Neural cell (in vitro differentiated cells): Measurements from ENCODE around the gene GABPB1. TPM values are rescaled to one million over a fixed set of nuclear protein-coding genes. Genes with fewer than 3 reads are reported as not detected.
"Not testable (repeated sequence)": the region's sequence is repeated elsewhere in the genome, so short reads cannot be mapped to it uniquely, and the experiment has no call there.

Experiments used
- H2AFZ ChIP-seq: fragments of 200-600, 300-800 bp; sonication (generic), shearing (Covaris generic); 2 replicates; pipeline ENCODE4 v1.6.0; 2014; ENCODE audit warnings: low read depth, mild to moderate bottlenecking, antibody characterized with exemption, low read length, moderate library complexity
- H3F3A ChIP-seq: fragments of 200-600 bp; shearing (Covaris generic); 2 replicates; pipeline ENCODE4 v1.6.1; 2016; ENCODE audit warnings: mild to moderate bottlenecking, moderate library complexity, mixed read lengths, antibody characterized with exemption, low read length; ENCODE audit not compliant: insufficient read depth, poor library complexity, severe bottlenecking
- H3K27ac ChIP-seq: fragments of 200-600, 300-800 bp; sonication (generic), shearing (Covaris generic); 2 replicates; pipeline ENCODE4 v1.5.1; 2014; ENCODE audit warnings: mild to moderate bottlenecking, low read length, moderate library complexity
- H3K27me3 ChIP-seq: fragments of 300-800, 200-600 bp; sonication (generic), shearing (Covaris generic); 2 replicates; pipeline ENCODE4 v1.6.0; 2014; ENCODE audit warnings: mild to moderate bottlenecking, low read depth, low read length, moderate library complexity; ENCODE audit not compliant: insufficient read depth
- H3K36me3 ChIP-seq: fragments of 300-800, 200-600 bp; sonication (generic), shearing (Covaris generic); 2 replicates; pipeline ENCODE4 v1.5.1; 2014; ENCODE audit warnings: mild to moderate bottlenecking, antibody characterized with exemption, low read length, moderate library complexity; ENCODE audit not compliant: insufficient read depth
- H3K4me2 ChIP-seq: fragments of 300-800, 200-600 bp; sonication (generic), shearing (Covaris generic); 2 replicates; pipeline ENCODE4 v1.6.0; 2014; ENCODE audit warnings: mild to moderate bottlenecking, low read length
- H3K4me3 ChIP-seq: fragments of 300-800, 200-600 bp; sonication (generic), shearing (Covaris generic); 2 replicates; pipeline ENCODE4 v1.5.1; 2014; ENCODE audit warnings: mild to moderate bottlenecking, low read length, moderate library complexity
- H3K79me2 ChIP-seq: fragments of 200-600 bp; shearing (Covaris generic); replicated peaks from 2 replicates; pipeline ENCODE4 v1.6.0; 2014; ENCODE audit warnings: mild to moderate bottlenecking, low read length, moderate library complexity; ENCODE audit not compliant: insufficient read depth
- H3K9ac ChIP-seq: fragments of 300-800, 200-600 bp; sonication (generic), shearing (Covaris generic); 2 replicates; pipeline ENCODE4 v1.6.1; 2016; ENCODE audit warnings: mild to moderate bottlenecking, low read length, mixed read lengths
- H3K9me2 ChIP-seq: fragments of 200-600 bp; shearing (Covaris generic); 2 replicates; pipeline ENCODE4 v1.6.1; 2016; ENCODE audit warnings: mild to moderate bottlenecking, low read length, mixed read lengths; ENCODE audit not compliant: insufficient read depth
- H3K9me3 ChIP-seq: fragments of 200-600, 300-800 bp; sonication (generic), shearing (Covaris generic); 2 replicates; pipeline ENCODE4 v1.6.1; 2016; ENCODE audit warnings: mild to moderate bottlenecking, mixed run types, low read length, moderate library complexity, mixed read lengths
- H4K20me1 ChIP-seq: fragments of 200-600 bp; shearing (Covaris generic); 2 replicates; pipeline ENCODE4 v1.6.1; 2016; ENCODE audit warnings: mild to moderate bottlenecking, mixed run types; ENCODE audit not compliant: insufficient read depth
- EP300 ChIP-seq: fragments of 450-650 bp; conservative IDR thresholded peaks from 2 replicates; pipeline ENCODE4 v1.6.1; 2014; ENCODE audit warnings: antibody characterized with exemption, mild to moderate bottlenecking, moderate library complexity; ENCODE audit not compliant: poor library complexity, severe bottlenecking
- EZH2 ChIP-seq: fragments of 200-600, 300-800 bp; shearing (Covaris generic), sonication (generic); IDR thresholded peaks from 2 replicates; pipeline ENCODE4 v1.6.1; 2014; ENCODE audit warnings: antibody characterized with exemption, low read length, borderline replicate concordance, mild to moderate bottlenecking; ENCODE audit not compliant: insufficient read depth, poor library complexity, severe bottlenecking
- MXI1 ChIP-seq: fragments of 450-650 bp; conservative IDR thresholded peaks from 2 replicates; pipeline ENCODE4 v1.6.1; 2014; ENCODE audit warnings: antibody characterized with exemption, mild to moderate bottlenecking; ENCODE audit not compliant: poor library complexity, severe bottlenecking
- POLR2AphosphoS5 ChIP-seq: IDR thresholded peaks from 2 replicates; pipeline ENCODE4 v1.6.1; 2012
- RAD21 ChIP-seq: fragments of 450-650 bp; conservative IDR thresholded peaks from 2 replicates; pipeline ENCODE4 v1.6.1; 2014; ENCODE audit warnings: antibody characterized with exemption, mild to moderate bottlenecking, moderate library complexity
- REST ChIP-seq: IDR thresholded peaks from 2 replicates; pipeline ENCODE4 v1.6.1; 2012; ENCODE audit warnings: borderline replicate concordance
- SMC3 ChIP-seq: fragments of 450-650 bp; conservative IDR thresholded peaks from 2 replicates; pipeline ENCODE4 v1.6.1; 2014; ENCODE audit warnings: antibody characterized with exemption, mild to moderate bottlenecking, moderate library complexity; ENCODE audit not compliant: poor library complexity
- TAF1 ChIP-seq: IDR thresholded peaks from 2 replicates; pipeline ENCODE4 v1.6.1; 2012; ENCODE audit warnings: low read depth
- polyA plus RNA-seq: library from polyadenylated mRNA; depleted of rRNA; stranded (reverse); fragments of >200 nt; gene quantifications from 2 replicates; pipeline ENCODE4 v1.2.3, GENCODE V29; 2014
- TF ChIP-seq, protein P1 (sequence below): fragments of 450-650 bp; IDR thresholded peaks from 2 replicates; pipeline ENCODE4 v1.5.1; 2014; ENCODE audit warnings: antibody characterized with exemption, mild to moderate bottlenecking, moderate library complexity; ENCODE audit not compliant: poor library complexity, severe bottlenecking

Gene GABPB1
- polyA plus RNA-seq, 1 donor from 2014 or later = 34.1 TPM

- Histone ChIP-seq H3K4me3 (no peak overlapping the region), H3K4me2 (no peak overlapping the region), H3K9me2 (no peaks in the 10 kb centered on the region), H2AFZ (no peak overlapping the region), H3K9ac (no peak overlapping the region), H3K79me2 (no peaks in the 10 kb centered on the region), H3K36me3 (no peaks in the 10 kb centered on the region), H3F3A (no peaks in the 10 kb centered on the region), H3K27ac (no peak overlapping the region), H3K27me3 (no peaks in the 10 kb centered on the region), H3K9me3 (no peaks in the 10 kb centered on the region), H4K20me1 (no peaks in the 10 kb centered on the region)
- TF ChIP-seq TAF1 (no peak), POLR2AphosphoS5 (no peak), SMC3 (no peak), EZH2 (no peak), EP300 (no peak), RAD21 (no peak), MXI1 (no peak)
These were observed 23.1 kb upstream of the GABPB1 start for GRCh38 chr15:50377867-50378751.

DNA sequence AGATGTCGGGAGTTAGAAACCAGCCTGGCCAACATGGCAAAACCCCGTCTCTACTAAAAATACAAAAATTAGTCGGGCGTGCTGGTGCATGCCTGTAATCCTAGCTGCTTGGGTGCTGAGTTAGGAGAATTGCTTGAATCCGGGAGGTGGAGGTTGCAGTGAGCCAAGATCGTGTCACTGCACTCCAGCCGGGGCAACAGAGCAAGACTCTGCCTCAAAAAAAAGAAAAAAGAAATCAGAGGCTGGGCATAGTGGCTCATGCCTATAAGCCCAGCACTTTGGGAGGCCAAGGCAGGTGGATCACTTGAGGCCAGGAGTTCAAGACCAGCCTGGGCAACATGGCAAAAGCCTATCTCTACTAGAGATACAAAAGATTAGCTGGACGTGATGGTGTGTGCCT lies 14.6 kb upstream of the GABPB1 start:
- H3K27ac ChIP-seq, H3K9me2 ChIP-seq, H4K20me1 ChIP-seq, H3K79me2 ChIP-seq, H3K4me2 ChIP-seq, H3K27me3 ChIP-seq, H2AFZ ChIP-seq, H3K9me3 ChIP-seq, H3K36me3 ChIP-seq, H3K9ac ChIP-seq, H3F3A ChIP-seq, H3K4me3 ChIP-seq: not testable (repeated sequence)

DNA sequence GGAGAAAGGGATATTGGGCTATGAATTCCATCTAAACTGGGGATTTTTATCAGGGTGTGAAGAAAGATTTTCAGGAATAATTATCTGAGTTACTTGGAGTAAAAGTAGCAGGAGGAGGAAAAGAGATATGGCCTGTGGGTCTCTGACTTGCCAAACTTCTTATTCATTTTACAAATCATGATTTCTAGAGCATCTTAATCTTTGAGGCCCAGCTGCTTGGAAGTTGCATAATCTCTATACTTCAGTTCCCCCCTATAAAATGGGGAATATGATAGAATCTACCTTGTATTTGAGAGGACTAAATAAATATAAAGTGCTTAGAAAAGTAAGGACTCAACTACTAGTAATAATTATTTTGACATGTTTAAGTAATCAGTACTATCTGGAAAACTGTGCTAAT lies 11.0 kb upstream of the GABPB1 start:
- Histone ChIP-seq H3K27me3 (no peaks in the 10 kb centered on the region), H3K36me3 (no peaks in the 10 kb centered on the region), H3K4me3 (no peak overlapping the region), H3K27ac (no peak overlapping the region), H3F3A (no peaks in the 10 kb centered on the region), H3K9me2 (no peaks in the 10 kb centered on the region), H3K9me3 (no peaks in the 10 kb centered on the region), H3K4me2 (no peak overlapping the region), H4K20me1 (no peaks in the 10 kb centered on the region), H2AFZ (no peak overlapping the region), H3K79me2 (no peaks in the 10 kb centered on the region), H3K9ac (no peak overlapping the region)
- TF ChIP-seq REST (no peak), EZH2 (no peak), SMC3 (no peak), POLR2AphosphoS5 (no peak), RAD21 (no peak), MXI1 (no peak)
- TF ChIP-seq, protein P1, sequence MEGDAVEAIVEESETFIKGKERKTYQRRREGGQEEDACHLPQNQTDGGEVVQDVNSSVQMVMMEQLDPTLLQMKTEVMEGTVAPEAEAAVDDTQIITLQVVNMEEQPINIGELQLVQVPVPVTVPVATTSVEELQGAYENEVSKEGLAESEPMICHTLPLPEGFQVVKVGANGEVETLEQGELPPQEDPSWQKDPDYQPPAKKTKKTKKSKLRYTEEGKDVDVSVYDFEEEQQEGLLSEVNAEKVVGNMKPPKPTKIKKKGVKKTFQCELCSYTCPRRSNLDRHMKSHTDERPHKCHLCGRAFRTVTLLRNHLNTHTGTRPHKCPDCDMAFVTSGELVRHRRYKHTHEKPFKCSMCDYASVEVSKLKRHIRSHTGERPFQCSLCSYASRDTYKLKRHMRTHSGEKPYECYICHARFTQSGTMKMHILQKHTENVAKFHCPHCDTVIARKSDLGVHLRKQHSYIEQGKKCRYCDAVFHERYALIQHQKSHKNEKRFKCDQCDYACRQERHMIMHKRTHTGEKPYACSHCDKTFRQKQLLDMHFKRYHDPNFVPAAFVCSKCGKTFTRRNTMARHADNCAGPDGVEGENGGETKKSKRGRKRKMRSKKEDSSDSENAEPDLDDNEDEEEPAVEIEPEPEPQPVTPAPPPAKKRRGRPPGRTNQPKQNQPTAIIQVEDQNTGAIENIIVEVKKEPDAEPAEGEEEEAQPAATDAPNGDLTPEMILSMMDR = no peak
